H9 (cell line): ENCODE data around the gene CNNM1. TPM values are rescaled to one million over a fixed set of nuclear protein-coding genes. Genes with fewer than 3 reads are reported as not detected.

ENCODE experiments used
- DNase-seq: peaks from one replicate; pipeline ENCODE4 v3.0.0-alpha.2; 2017
- H2AFZ ChIP-seq: one replicate; pipeline ENCODE4 v1.6.1; 2013; ENCODE audit warnings: mild to moderate bottlenecking, low read length, control low read depth, moderate library complexity
- H2AK5ac ChIP-seq: 2 replicates; pipeline ENCODE4 v1.6.1; 2013; ENCODE audit warnings: low read length, control low read depth, mixed read lengths; ENCODE audit not compliant: insufficient read length
- H2BK120ac ChIP-seq: one replicate; pipeline ENCODE4 v1.6.1; 2013; ENCODE audit warnings: low read depth, mild to moderate bottlenecking, low read length, control low read depth, inconsistent platforms; ENCODE audit not compliant: poor library complexity, severe bottlenecking
- H2BK12ac ChIP-seq: 2 replicates; pipeline ENCODE4 v1.6.1; 2013; ENCODE audit warnings: low read length, control low read depth, mixed read lengths, low read depth; ENCODE audit not compliant: insufficient read length
- H2BK15ac ChIP-seq: 2 replicates; pipeline ENCODE4 v1.6.1; 2013; ENCODE audit warnings: low read depth, low read length, control low read depth
- H2BK20ac ChIP-seq: one replicate; pipeline ENCODE4 v1.6.1; 2013; ENCODE audit warnings: low read depth, mild to moderate bottlenecking, low read length, control low read depth, inconsistent platforms; ENCODE audit not compliant: poor library complexity, severe bottlenecking
- H2BK5ac ChIP-seq: 2 replicates; pipeline ENCODE4 v1.6.1; 2013; ENCODE audit warnings: low read length, control low read depth, mixed read lengths; ENCODE audit not compliant: insufficient read length
- H3K14ac ChIP-seq: 2 replicates; pipeline ENCODE4 v1.6.1; 2013; ENCODE audit warnings: low read length, control low read depth; ENCODE audit not compliant: insufficient read depth
- H3K18ac ChIP-seq: 2 replicates; pipeline ENCODE4 v1.6.1; 2013; ENCODE audit warnings: low read depth, mild to moderate bottlenecking, mixed read lengths, low read length, control low read depth; ENCODE audit not compliant: insufficient read length
- H3K23ac ChIP-seq: 2 replicates; pipeline ENCODE4 v1.6.1; 2013; ENCODE audit warnings: low read length, control low read depth, mixed read lengths, low read depth; ENCODE audit not compliant: insufficient read length
- H3K23me2 ChIP-seq: 2 replicates; pipeline ENCODE4 v1.6.1; 2013; ENCODE audit warnings: low read depth, mild to moderate bottlenecking, mixed read lengths, low read length, control low read depth; ENCODE audit not compliant: insufficient read length, poor library complexity, severe bottlenecking
- H3K27ac ChIP-seq: 2 replicates; pipeline ENCODE4 v1.5.1; 2013; ENCODE audit warnings: low read length, control low read depth, mixed read lengths, low read depth; ENCODE audit not compliant: insufficient read length
- H3K27me3 ChIP-seq: 2 replicates; pipeline ENCODE4 v1.6.1; 2013; ENCODE audit warnings: low read length, control low read depth, inconsistent platforms; ENCODE audit not compliant: insufficient read depth
- H3K4ac ChIP-seq: 2 replicates; pipeline ENCODE4 v1.6.1; 2013; ENCODE audit warnings: low read depth, mild to moderate bottlenecking, control low read depth, inconsistent platforms, low read length, moderate library complexity
- H3K4me1 ChIP-seq: 2 replicates; pipeline ENCODE4 v1.6.1; 2013; ENCODE audit warnings: low read length, control low read depth, inconsistent platforms; ENCODE audit not compliant: insufficient read depth
- H3K4me2 ChIP-seq: 2 replicates; pipeline ENCODE4 v1.6.1; 2013; ENCODE audit warnings: low read length, control low read depth, mixed read lengths; ENCODE audit not compliant: insufficient read length, insufficient read depth
- H3K56ac ChIP-seq: 2 replicates; pipeline ENCODE4 v1.6.1; 2013; ENCODE audit warnings: low read depth, mild to moderate bottlenecking, mixed read lengths, low read length, control low read depth; ENCODE audit not compliant: insufficient read length
- H3K79me1 ChIP-seq: 2 replicates; pipeline ENCODE4 v1.6.1; 2013; ENCODE audit warnings: low read depth, mild to moderate bottlenecking, moderate library complexity, low read length, control low read depth, inconsistent platforms; ENCODE audit not compliant: insufficient read depth, poor library complexity, severe bottlenecking
- H3K79me2 ChIP-seq: 2 replicates; pipeline ENCODE4 v1.6.1; 2013; ENCODE audit warnings: low read length, control low read depth, inconsistent platforms; ENCODE audit not compliant: insufficient read depth
- H3K9ac ChIP-seq: 2 replicates; pipeline ENCODE4 v1.6.1; 2013; ENCODE audit warnings: low read length, control low read depth, mixed read lengths; ENCODE audit not compliant: insufficient read length; ENCODE audit errors: extremely low read depth
- H3K9me3 ChIP-seq: one replicate; pipeline ENCODE4 v1.6.1; 2013; ENCODE audit warnings: low read depth, low read length, inconsistent platforms; ENCODE audit not compliant: control insufficient read depth
- H3T11ph ChIP-seq: one replicate; pipeline ENCODE4 v1.6.1; 2013; ENCODE audit warnings: mild to moderate bottlenecking, low read length, control low read depth, inconsistent platforms
- H4K20me1 ChIP-seq: one replicate; pipeline ENCODE4 v1.6.1; 2013; ENCODE audit not compliant: control insufficient read depth, insufficient read length, insufficient read depth
- H4K5ac ChIP-seq: 2 replicates; pipeline ENCODE4 v1.6.1; 2013; ENCODE audit warnings: low read depth, mild to moderate bottlenecking, mixed read lengths, low read length, control low read depth; ENCODE audit not compliant: insufficient read length
- H4K8ac ChIP-seq: replicated peaks from 2 replicates; pipeline ENCODE4 v1.6.1; 2013; ENCODE audit warnings: low read length, control low read depth, mixed read lengths, low read depth; ENCODE audit not compliant: insufficient read length
- H4K91ac ChIP-seq: 2 replicates; pipeline ENCODE4 v1.6.1; 2013; ENCODE audit warnings: low read depth, mild to moderate bottlenecking, moderate library complexity, mixed read lengths, low read length, control low read depth; ENCODE audit not compliant: insufficient read length
- H3K27ac Mint-ChIP-seq, 3 experiments: 2 replicates in 2 of 3; 3 replicates in 1 of 3; pipeline ENCODE4 v1.8.0; 2020 to 2021; ENCODE audit warnings: mixed read lengths in 3 of 3, mild to moderate bottlenecking in 1 of 3, moderate library complexity in 1 of 3
- H3K27me3 Mint-ChIP-seq: 2 replicates; pipeline ENCODE4 v1.8.0; 2021; ENCODE audit warnings: low read depth, mild to moderate bottlenecking, moderate library complexity, mixed read lengths
- H3K36me3 Mint-ChIP-seq, 3 experiments: 2 replicates in 2 of 3; 3 replicates in 1 of 3; pipeline ENCODE4 v1.8.0; 2020 to 2021; ENCODE audit warnings: low read depth in 3 of 3, mixed read lengths in 3 of 3; ENCODE audit not compliant: insufficient read depth in 1 of 3
- H3K4me1 Mint-ChIP-seq, 2 experiments: 2 replicates each; pipeline ENCODE4 v1.8.0; 2020; ENCODE audit warnings: mixed read lengths in 2 of 2
- H3K4me3 Mint-ChIP-seq, 2 experiments: 2 replicates in 1 of 2; 3 replicates in 1 of 2; pipeline ENCODE4 v1.8.0; 2020 to 2021; ENCODE audit warnings: mild to moderate bottlenecking in 2 of 2, mixed read lengths in 2 of 2, moderate library complexity in 1 of 2
- H3K9me3 Mint-ChIP-seq, 2 experiments: 2 replicates in 1 of 2; 3 replicates in 1 of 2; pipeline ENCODE4 v1.8.0; 2020; ENCODE audit warnings: mild to moderate bottlenecking in 2 of 2, mixed read lengths in 2 of 2, moderate library complexity in 1 of 2
- WGBS: extraction: QIAGEN DNeasy Blood & Tissue Kit; methylation state at CpG from one replicate; pipeline ENCODE4 v1.1.7; 2013; ENCODE audit warnings: missing lambda C conversion rate, low lambda C conversion rate, mixed read lengths; ENCODE audit not compliant: insufficient read length; ENCODE audit errors: extremely low coverage; 5-methylcytosine and 5-hydroxymethylcytosine counted together
- total RNA-seq: library from RNA; stranded (reverse); gene quantifications from 2 replicates; pipeline ENCODE4 v1.2.1, GENCODE V29; 2021
- TF ChIP-seq, protein P1 (sequence below): fragments of 200-600 bp; sonication (generic); conservative IDR thresholded peaks from 3 replicates; pipeline ENCODE4 v1.8.0; 2021; ENCODE audit warnings: antibody characterized with exemption, mild to moderate bottlenecking

The CNNM1 gene
- total RNA-seq, 1 experiment from 2014 or later = 0.35 TPM

DNA sequence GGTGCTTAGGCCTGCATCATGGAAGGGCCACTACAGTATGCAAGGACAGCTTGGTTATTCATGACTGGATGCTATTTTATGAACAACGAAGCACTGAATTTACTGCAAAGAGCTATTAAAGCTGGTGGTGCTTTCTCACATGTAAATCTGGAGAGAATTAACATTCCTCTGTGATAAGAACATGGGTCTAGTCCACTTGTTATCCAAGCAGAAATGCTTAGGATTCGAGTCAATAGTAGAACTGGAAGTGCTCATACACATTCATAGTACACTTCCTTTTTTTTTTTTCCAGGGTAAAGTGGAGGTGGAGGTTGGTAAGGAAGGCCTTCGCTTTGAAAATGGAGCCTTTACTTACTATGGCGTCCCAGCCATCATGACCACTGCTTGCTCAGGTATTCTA is 35.0 kb downstream of the CNNM1 start:
- Histone ChIP-seq H3K4me1 (no peaks in the 10 kb centered on the region; the same call in 1 of the 2 replicates), H4K20me1 (no peaks in the 10 kb centered on the region), H3K27ac (no peak overlapping the region), H3K79me1 (no peaks in the 10 kb centered on the region), H3K27me3 (no peaks in the 10 kb centered on the region), H3K9me3 (no peaks in the 10 kb centered on the region), H3K79me2 (no peaks in the 10 kb centered on the region), H3K9ac (no peak overlapping the region), H4K91ac (no peak overlapping the region), H4K8ac (no peak overlapping the region), H2BK120ac (no peak overlapping the region), H3K18ac (no peak overlapping the region), H3K14ac (no peak overlapping the region), H3T11ph (no peak overlapping the region), H2BK12ac (no peak overlapping the region), H2BK20ac (no peak overlapping the region), H3K4ac (no peak overlapping the region), H3K23me2 (no peaks in the 10 kb centered on the region), H3K23ac (no peak overlapping the region), H2BK15ac (no peak overlapping the region), H2AK5ac (no peak overlapping the region), H2AFZ (no peak overlapping the region), H3K4me2 (no peak overlapping the region), H2BK5ac (no peak overlapping the region), H4K5ac (no peak overlapping the region), H3K56ac (no peak overlapping the region)
- Mint-ChIP-seq H3K27ac (peak overlapping the region in 1 of 3 experiments; percentile 48; a peak in 1 of 7 replicates), H3K4me3 (no peak overlapping the region), H3K27me3 (peaks cover 41% of the 10 kb centered on the region), H3K36me3 (no peaks in the 10 kb centered on the region), H3K9me3 (no peaks in the 10 kb centered on the region), H3K4me1 (peaks cover 6% of the 10 kb centered on the region in 2 experiments)
- WGBS = no CpG with 5 or more reads among the region's 4 CpGs
- DNase-seq = no peak
- TF ChIP-seq, protein P1, sequence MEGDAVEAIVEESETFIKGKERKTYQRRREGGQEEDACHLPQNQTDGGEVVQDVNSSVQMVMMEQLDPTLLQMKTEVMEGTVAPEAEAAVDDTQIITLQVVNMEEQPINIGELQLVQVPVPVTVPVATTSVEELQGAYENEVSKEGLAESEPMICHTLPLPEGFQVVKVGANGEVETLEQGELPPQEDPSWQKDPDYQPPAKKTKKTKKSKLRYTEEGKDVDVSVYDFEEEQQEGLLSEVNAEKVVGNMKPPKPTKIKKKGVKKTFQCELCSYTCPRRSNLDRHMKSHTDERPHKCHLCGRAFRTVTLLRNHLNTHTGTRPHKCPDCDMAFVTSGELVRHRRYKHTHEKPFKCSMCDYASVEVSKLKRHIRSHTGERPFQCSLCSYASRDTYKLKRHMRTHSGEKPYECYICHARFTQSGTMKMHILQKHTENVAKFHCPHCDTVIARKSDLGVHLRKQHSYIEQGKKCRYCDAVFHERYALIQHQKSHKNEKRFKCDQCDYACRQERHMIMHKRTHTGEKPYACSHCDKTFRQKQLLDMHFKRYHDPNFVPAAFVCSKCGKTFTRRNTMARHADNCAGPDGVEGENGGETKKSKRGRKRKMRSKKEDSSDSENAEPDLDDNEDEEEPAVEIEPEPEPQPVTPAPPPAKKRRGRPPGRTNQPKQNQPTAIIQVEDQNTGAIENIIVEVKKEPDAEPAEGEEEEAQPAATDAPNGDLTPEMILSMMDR = no peak
